Psoas muscle (tissue), 8 donors: ENCODE results near the gene ITGB3BP. TPM values are rescaled to one million over a fixed set of nuclear protein-coding genes. Genes with fewer than 3 reads are reported as not detected.

Experiments used
- ATAC-seq, 4 donors: fragments of 200-7000 bp; cut with Tn5 transposase; one replicate each; pipeline ENCODE4 v1.9.1; 2020; ENCODE audit warnings: moderate library complexity in 3 of 4, mild to moderate bottlenecking in 2 of 4
- DNase-seq, 2 donors: peaks; one replicate each; pipeline ENCODE4 v3.0.0-alpha.2; 2020
- H3K27ac ChIP-seq: fragments of 200-600 bp; one replicate; pipeline ENCODE4 v1.8.0; 2022
- H3K27me3 ChIP-seq, 3 donors: fragments of 200-600 bp in 1 of 3; one replicate each; pipeline versions ENCODE4 v1.6.1 to v1.8.0; 2013 to 2022; ENCODE audit warnings: low read length in 2 of 3, mild to moderate bottlenecking in 2 of 3, moderate library complexity in 1 of 3; ENCODE audit not compliant: insufficient read depth in 3 of 3
- H3K36me3 ChIP-seq, 2 donors: fragments of 200-600 bp in 1 of 2; one replicate each; pipeline versions ENCODE4 v1.6.1 to v1.8.0; 2013 to 2022; ENCODE audit warnings: low read depth in 1 of 2, mild to moderate bottlenecking in 1 of 2, moderate library complexity in 1 of 2; ENCODE audit not compliant: insufficient read depth in 1 of 2
- H3K4me1 ChIP-seq: fragments of 200-600 bp; one replicate; pipeline ENCODE4 v1.8.0; 2022
- H3K4me3 ChIP-seq: fragments of 200-600 bp; one replicate; pipeline ENCODE4 v1.8.0; 2022; ENCODE audit warnings: mild to moderate bottlenecking
- H3K9me3 ChIP-seq: fragments of 200-600 bp; one replicate; pipeline ENCODE4 v1.8.0; 2022
- CTCF ChIP-seq: fragments of 200-600 bp; IDR thresholded peaks from one replicate; pipeline ENCODE4 v1.8.0; 2022; ENCODE audit warnings: antibody characterized with exemption
- WGBS, 3 donors: extraction: QIAGEN DNeasy Blood & Tissue Kit; methylation state at CpG; one replicate each; pipeline versions ENCODE4 v1.1.6 to v1.1.7; 2013; 5-methylcytosine and 5-hydroxymethylcytosine counted together
- intact Hi-C, 2 donors: fragments of 100-400 bp; cut with DNase I; formaldehyde crosslinking; loops; one replicate each; pipeline versions ENCODE4 v1.11.0 to v1.14.2; 2022
- polyA plus RNA-seq, 3 donors: library from polyadenylated mRNA; stranded (reverse); fragments of 200-250 nt; gene quantifications; one replicate each; pipeline ENCODE4 v1.2.3, GENCODE V29; 2013
- total RNA-seq, 4 donors: library from RNA; stranded (reverse); fragmentation: NEBNext Ultra II Directional in 2 of 4; extraction: Animal tissue kit (Norgen Biotek cat#: 25700) in 2 of 4; gene quantifications; one replicate each; pipeline versions ENCODE4 v1.2.1 to v1.2.4, GENCODE V29; 2021 to 2023
- donor health status: healthy with polysubstance abuse.
- donor health status: DM: no; HTN: no; CAD: no; lungs with moderate emphysema.
- donor health status: Bipolar disorder and iron deficiency.
- donor health status: healthy.
- donor health status: DM: yes; HTN: yes; CAD: no.
- donor health status: DM: no; HTN: no; CAD: no.
- donor health status: DM: no; HTN: no; CAD: no.
- donor health status: DM: yes; HTN: yes; CAD: no.

ITGB3BP gene
- total and polyA plus RNA-seq, 7 donors, result 2.0 to 12.9 (median 4.1) TPM

GRCh38 chr1:63548303-63548702 lies 25.3 kb upstream of the ITGB3BP start:
- DNase-seq (no peak), ATAC-seq (no peak)
- Histone ChIP-seq H3K36me3 (peaks cover 0 to 15% of the 10 kb centered on the region in 2 donors), H3K27me3 (no peaks in the 10 kb centered on the region), H3K9me3 (no peaks in the 10 kb centered on the region), H3K4me3 (peak overlapping the region; percentile 52), H3K27ac (peak overlapping the region; percentile 61), H3K4me1 (no peaks in the 10 kb centered on the region)
- no peak for TF ChIP-seq CTCF
- 91 to 98% (median 95%) methylated on average over 2 of the region's 2 CpGs for WGBS, 3 donors
- intact Hi-C loops, result no loop called here

- Histone ChIP-seq H3K27ac (peak overlapping the region; percentile 61), H3K9me3 (no peaks in the 10 kb centered on the region), H3K4me3 (peak overlapping the region; percentile 52), H3K4me1 (no peaks in the 10 kb centered on the region), H3K36me3 (peaks cover 0 to 15% of the 10 kb centered on the region in 2 donors), H3K27me3 (no peaks in the 10 kb centered on the region)
- TF ChIP-seq CTCF, result no peak
- intact Hi-C loops, result no loop called here
- DNase-seq (no peak), ATAC-seq (peak; percentile 84 to 94 (median 88))
- 37 to 78% (median 54%) methylated on average over 2 of the region's 2 CpGs for WGBS, 3 donors
These were observed 24.7 kb upstream of the ITGB3BP start for GRCh38 chr1:63547621-63548294.

GRCh38 chr1:63545780-63546179 lies 22.8 kb upstream of the ITGB3BP start:
- ATAC-seq (no peak), DNase-seq (no peak)
- H3K9me3 ChIP-seq, result no peaks in the 10 kb centered on the region
- no peak overlapping the region for H3K27ac ChIP-seq
- no peak overlapping the region for H3K4me3 ChIP-seq
- intact Hi-C loops, result no loop called here
- no peak for TF ChIP-seq CTCF
- no peaks in the 10 kb centered on the region for H3K4me1 ChIP-seq
- peaks cover 0 to 4% of the 10 kb centered on the region in 2 donors for H3K36me3 ChIP-seq
- H3K27me3 ChIP-seq, result no peaks in the 10 kb centered on the region

GRCh38 chr1:63537940-63538339 lies 14.9 kb upstream of the ITGB3BP start:
- ATAC-seq (no peak), DNase-seq (no peak)
- Histone ChIP-seq H3K36me3 (peaks cover 0 to 34% of the 10 kb centered on the region in 2 donors), H3K27ac (no peak overlapping the region), H3K9me3 (no peaks in the 10 kb centered on the region), H3K4me3 (no peak overlapping the region), H3K4me1 (no peaks in the 10 kb centered on the region), H3K27me3 (no peaks in the 10 kb centered on the region)
- intact Hi-C loops, result loop anchor here (5.0 to 10.0 kb wide), 2 partner anchors 693 to 696 kb away; no protein-coding TSS in a partner anchor
- TF ChIP-seq CTCF, result peak; percentile 48
- 82 to 89% (median 88%) methylated on average over 1 of the region's 1 CpG for WGBS, 3 donors

- WGBS, 3 donors, result 63 to 94% (median 87%) methylated on average over 2 of the region's 2 CpGs
- intact Hi-C loops, result loop anchor here (5.0 to 10.0 kb wide), 2 partner anchors 692 to 695 kb away; no protein-coding TSS in a partner anchor
- Histone ChIP-seq H3K27me3 (no peaks in the 10 kb centered on the region), H3K9me3 (no peaks in the 10 kb centered on the region), H3K4me3 (no peak overlapping the region), H3K36me3 (peaks cover 0 to 43% of the 10 kb centered on the region in 2 donors), H3K4me1 (no peaks in the 10 kb centered on the region), H3K27ac (no peak overlapping the region)
- DNase-seq (no peak), ATAC-seq (no peak)
- TF ChIP-seq CTCF, result no peak
These were observed 14.0 kb upstream of the ITGB3BP start for GRCh38 chr1:63537006-63537405.
